ENCODE results near the gene FRMD7.

DNA sequence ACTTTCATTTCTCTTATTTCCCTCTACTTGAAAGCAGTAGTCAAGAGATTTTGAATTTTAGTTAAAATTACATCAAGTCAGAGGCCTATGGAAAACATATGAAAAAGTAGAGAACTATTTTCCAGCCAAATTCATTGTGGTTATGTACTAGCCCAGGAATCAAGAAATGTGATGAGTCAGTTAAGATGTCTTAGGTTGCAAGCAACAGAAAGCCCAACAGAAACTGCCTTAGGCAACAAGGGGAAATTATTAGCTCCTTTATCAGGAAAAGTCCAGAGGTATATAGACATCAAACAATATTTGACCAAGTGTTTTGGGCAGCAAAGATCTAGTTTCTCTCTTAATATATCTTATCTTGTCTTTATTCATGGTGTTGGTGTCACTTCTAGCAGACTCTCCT is 37.8 kb upstream of the FRMD7 start:
- TF ChIP-seq, protein P1, sequence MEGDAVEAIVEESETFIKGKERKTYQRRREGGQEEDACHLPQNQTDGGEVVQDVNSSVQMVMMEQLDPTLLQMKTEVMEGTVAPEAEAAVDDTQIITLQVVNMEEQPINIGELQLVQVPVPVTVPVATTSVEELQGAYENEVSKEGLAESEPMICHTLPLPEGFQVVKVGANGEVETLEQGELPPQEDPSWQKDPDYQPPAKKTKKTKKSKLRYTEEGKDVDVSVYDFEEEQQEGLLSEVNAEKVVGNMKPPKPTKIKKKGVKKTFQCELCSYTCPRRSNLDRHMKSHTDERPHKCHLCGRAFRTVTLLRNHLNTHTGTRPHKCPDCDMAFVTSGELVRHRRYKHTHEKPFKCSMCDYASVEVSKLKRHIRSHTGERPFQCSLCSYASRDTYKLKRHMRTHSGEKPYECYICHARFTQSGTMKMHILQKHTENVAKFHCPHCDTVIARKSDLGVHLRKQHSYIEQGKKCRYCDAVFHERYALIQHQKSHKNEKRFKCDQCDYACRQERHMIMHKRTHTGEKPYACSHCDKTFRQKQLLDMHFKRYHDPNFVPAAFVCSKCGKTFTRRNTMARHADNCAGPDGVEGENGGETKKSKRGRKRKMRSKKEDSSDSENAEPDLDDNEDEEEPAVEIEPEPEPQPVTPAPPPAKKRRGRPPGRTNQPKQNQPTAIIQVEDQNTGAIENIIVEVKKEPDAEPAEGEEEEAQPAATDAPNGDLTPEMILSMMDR (IDR thresholded peaks at IDR 0.05), result no peak
- TF ChIP-seq POLR2A (IDR thresholded peaks at IDR 0.05), result no peak

All from upper lobe of left lung (tissue), 4 donors.